ENCODE measurements around the gene C6orf141. TPM values are rescaled to one million over a fixed set of nuclear protein-coding genes. Genes with fewer than 3 reads are reported as not detected.

The C6orf141 gene
- total and polyA plus RNA-seq, 2 of the 8 experiments (the other 6 are each of a cell fraction or from before 2014, with no cell fraction given), result 7.6 to 16.1 TPM

DNA sequence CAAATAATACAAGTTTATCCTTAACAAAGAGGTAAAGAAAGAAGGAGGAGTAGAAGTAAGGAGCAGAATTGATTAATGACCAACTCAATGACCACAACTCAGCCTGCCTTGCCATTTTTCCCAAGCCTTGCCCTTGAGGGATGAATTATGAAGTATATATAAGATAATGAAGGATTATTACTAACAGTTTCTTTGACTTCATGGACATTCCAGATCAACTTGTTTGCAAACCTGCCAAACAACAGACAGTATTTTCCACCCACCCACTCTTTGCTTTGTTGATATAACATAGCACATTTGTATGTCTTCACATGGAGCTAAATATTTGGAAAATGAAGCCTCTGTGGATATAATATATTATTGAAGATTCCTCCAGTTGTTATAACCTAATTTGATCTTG is 9.9 kb upstream of the C6orf141 start:
- Histone ChIP-seq H3K9ac (replicated peaks in 1 of 4; ENCODE audit: extremely low read depth in 1 of 4, low read depth in 3 of 4, low read length in 3 of 4) (no peak overlapping the region), H3K23ac (ENCODE audit: insufficient read length) (no peak overlapping the region), H3K4me3 (ENCODE audit: extremely low read depth in 1 of 4, insufficient read depth in 2 of 4, low read depth in 3 of 4, low read length in 4 of 4) (no peak overlapping the region), H3K4me2 (ENCODE audit: insufficient read depth in 1 of 2, low read depth in 2 of 2, low read length in 2 of 2) (no peak overlapping the region), H3K4ac (replicated peaks; ENCODE audit: insufficient read length, low read depth, low read length) (no peak overlapping the region), H3K9me3 (ENCODE audit: insufficient read depth in 2 of 2, low read depth in 1 of 2, low read length in 1 of 2) (no peaks in the 10 kb centered on the region), H3K27me3 (replicated peaks in 1 of 4; ENCODE audit: control insufficient read depth in 3 of 4, extremely low read depth in 1 of 4, insufficient read depth in 3 of 4, low read length in 3 of 4) (no peaks in the 10 kb centered on the region), H2BK20ac (ENCODE audit: low read length) (no peak overlapping the region), H2BK12ac (ENCODE audit: low read depth, low read length) (no peak overlapping the region), H3K79me2 (ENCODE audit: control insufficient read depth in 1 of 2, insufficient read depth in 2 of 2, low read length in 2 of 2) (no peaks in the 10 kb centered on the region), H2AFZ (ENCODE audit: low read length) (no peak overlapping the region), H4K20me1 (replicated peaks in 1 of 2; ENCODE audit: control insufficient read depth in 1 of 2, insufficient read depth in 2 of 2, low read length in 2 of 2) (no peaks in the 10 kb centered on the region), H3K18ac (ENCODE audit: extremely low read depth, low read length) (no peak overlapping the region), H4K8ac (ENCODE audit: extremely low read depth, insufficient read depth, low read length) (no peak overlapping the region), H4K5ac (ENCODE audit: insufficient read length, low read depth, low read length) (no peak overlapping the region), H2AK5ac (ENCODE audit: low read depth, low read length) (no peak overlapping the region), H3K23me2 (ENCODE audit: low read depth, low read length) (no peaks in the 10 kb centered on the region), H3K27ac (ENCODE audit: low read depth, low read length) (no peak overlapping the region), H3K36me3 (ENCODE audit: control insufficient read depth in 2 of 4, insufficient read depth in 4 of 4, low read length in 3 of 4) (no peaks in the 10 kb centered on the region), H2BK120ac (replicated peaks; ENCODE audit: low read depth, low read length) (no peak overlapping the region), H3K14ac (ENCODE audit: insufficient read length) (no peak overlapping the region), H4K91ac (replicated peaks; ENCODE audit: insufficient read length, low read length) (no peak overlapping the region), H2BK15ac (ENCODE audit: low read length) (no peak overlapping the region), H3K56ac (replicated peaks; ENCODE audit: insufficient read length, low read depth, low read length) (no peak overlapping the region), H3K4me1 (replicated peaks in 1 of 4; ENCODE audit: control insufficient read depth in 3 of 4, insufficient read depth in 4 of 4, low read length in 3 of 4) (no peaks in the 10 kb centered on the region), H2BK5ac (ENCODE audit: low read depth, low read length) (no peak overlapping the region), H3K79me1 (ENCODE audit: low read depth, low read length) (no peaks in the 10 kb centered on the region)
- DNase-seq (ENCODE audit: low read depth in 1 of 2, low spot score in 2 of 2) (no peak), FAIRE-seq (no peak)
- ChIA-PET CTCF (ENCODE audit: partially characterized antibody) (interaction anchor here (1.8 to 3.3 kb wide), 2 partner anchors 9 to 67 kb away, joined by 7 to 22 read pairs; no protein-coding TSS in a partner anchor), POLR2A (ENCODE audit: partially characterized antibody) (interaction anchor here (0.6 to 2.0 kb wide), 2 partner anchors 9 to 14 kb away, joined by 3 to 8 read pairs; partner anchors contain the start of gene C6orf141)
- TF ChIP-seq CREB1 (IDR thresholded peaks at IDR 0.05) (no peak), HDAC2 (IDR thresholded peaks at IDR 0.05; ENCODE audit: borderline replicate concordance in 1 of 2, low read depth in 2 of 2, low read length in 2 of 2) (no peak), CHD2 (IDR thresholded peaks at IDR 0.05; ENCODE audit: low read length) (no peak), SP4 (IDR thresholded peaks at IDR 0.05; ENCODE audit: low read length) (no peak), SAP30 (IDR thresholded peaks at IDR 0.05; ENCODE audit: insufficient read depth, insufficient replicate concordance, low read length) (no peak), TCF12 (IDR thresholded peaks at IDR 0.05; ENCODE audit: low read depth, low read length) (no peak), GABPA (IDR thresholded peaks at IDR 0.05; ENCODE audit: borderline replicate concordance, insufficient read depth, low read length) (no peak)
